Measurements from ENCODE around the gene TECPR1.
"Not testable (repeated sequence)": the region's sequence is repeated elsewhere in the genome, so short reads cannot be mapped to it uniquely, and the experiment has no call there.

The TECPR1 gene

DNA sequence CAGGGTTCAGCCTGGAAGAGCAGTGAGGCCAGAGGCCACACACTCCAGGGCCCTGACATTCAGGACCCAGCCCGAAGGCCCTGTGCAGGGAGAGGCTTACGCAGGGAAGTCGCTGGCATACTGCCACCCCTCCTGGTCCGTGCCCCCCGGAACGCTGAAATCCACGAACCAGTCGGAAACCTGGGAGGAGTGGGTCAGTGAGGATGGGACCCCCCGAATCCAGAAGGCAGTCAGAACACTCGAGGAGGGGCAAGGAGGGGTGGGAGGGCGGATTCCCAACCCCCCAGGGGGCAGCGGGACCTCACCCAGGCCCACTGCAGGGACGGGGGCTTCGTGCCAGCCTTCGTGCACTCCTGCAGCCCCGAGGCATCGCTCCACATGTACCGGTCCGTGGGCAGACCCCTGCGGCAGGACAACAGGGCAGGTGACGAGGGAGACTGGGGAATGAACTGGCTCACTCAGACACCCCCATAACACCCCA is 27.3 kb downstream of the TECPR1 start:
- DNase-seq (ENCODE audit: low read depth in 2 of 2) = no peak

DNA sequence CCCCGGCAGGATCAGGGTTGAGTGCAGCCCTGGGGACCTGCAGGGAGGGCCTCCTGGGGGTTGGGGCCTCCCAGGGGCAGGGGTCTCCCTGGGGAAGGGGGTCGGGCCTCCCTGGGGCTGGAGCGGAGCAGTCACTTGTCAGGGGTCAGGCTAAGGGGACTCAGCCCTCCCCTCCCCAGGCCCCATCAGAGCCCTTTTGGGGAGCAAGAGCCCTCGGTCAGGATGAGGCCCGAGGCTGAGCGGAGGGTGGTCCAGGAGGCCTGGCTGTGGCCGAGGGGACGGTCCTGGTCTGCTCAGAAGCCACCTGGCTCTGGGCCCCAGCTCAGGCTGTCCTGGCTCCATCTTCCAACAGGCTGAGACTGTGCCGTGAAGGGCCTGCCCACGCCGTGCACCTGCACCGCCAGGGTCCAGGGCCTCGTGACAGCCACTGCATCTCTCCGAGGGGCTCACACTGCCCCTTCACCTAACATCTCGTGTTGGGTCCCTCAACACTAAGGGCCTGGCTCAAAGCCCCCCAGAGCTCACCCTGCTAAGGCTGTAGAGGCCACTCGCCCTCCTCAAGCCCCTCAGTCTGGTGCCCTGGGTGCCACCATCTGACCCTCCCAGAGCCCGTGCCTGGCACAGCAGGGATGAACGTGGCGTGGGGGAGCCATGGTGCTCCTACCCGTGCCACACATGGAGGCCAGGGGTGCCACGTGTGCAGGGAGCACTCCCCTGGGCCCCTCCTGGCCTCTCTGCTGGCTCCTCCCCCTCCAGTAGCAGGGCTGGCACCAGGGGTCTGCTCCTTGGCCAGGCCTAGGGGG is 27.9 kb downstream of the TECPR1 start:
- DNase-seq (ENCODE audit: low read depth in 2 of 2) = no peak

DNA sequence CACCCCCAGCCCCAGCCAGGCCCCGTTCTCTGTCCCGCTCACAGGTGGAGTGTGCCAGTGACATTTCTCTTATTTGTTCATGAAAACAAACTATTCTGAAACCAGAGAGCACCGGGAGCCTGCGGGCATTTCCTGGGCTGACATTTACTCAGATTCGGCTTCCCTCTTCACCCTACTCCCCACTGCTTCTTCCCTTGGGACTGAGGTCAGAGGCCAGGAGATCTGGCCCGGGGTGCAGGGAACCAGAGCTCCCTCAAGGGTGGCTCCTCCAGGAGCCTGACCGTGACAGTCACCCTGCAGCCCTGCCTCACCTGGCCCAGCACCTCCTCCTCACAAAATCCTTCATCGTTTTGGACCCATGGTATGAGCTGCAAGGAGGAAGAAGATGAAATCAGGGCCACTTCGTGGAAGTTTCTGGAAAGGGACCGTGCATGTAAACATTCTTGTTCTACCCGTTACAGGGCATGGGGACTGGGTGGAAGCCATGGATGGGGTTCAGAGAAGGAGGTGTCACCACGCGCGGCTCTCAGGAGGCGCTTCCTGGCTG is 28.6 kb downstream of the TECPR1 start:
- DNase-seq (ENCODE audit: low read depth in 2 of 2) = no peak

DNA sequence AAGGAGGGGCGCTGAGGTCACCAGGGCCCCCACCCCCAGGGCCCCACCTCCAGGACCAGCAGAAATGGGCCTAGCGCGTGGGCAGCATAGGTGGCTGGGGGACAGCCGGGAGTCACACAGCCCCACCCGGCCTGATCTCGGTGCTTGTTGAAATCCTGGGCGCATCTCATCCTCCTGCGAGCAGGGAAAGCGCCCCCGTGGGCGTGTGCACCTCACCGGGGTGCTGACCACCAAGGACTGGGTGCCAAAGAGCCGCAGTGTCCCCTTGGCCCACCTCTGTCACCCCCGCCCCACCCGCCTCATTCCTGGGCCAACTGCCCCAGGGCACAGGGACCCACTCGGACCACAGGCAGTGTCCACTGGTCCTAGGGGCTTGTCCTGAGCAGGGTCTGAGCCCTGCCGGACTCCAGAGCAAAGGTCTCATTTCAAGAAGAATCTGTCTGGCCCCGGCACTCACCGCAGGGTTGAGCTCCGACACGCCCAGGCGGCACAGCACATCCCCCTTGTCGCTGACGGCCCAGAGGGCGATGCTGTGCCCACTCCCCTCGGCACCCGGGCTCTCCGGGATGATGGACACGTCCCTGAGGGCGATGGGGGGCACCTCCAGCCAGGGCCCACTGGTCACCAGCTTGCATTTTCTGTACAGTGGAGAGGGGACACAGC is 29.4 kb downstream of the TECPR1 start:
- DNase-seq (ENCODE audit: low read depth in 2 of 2) = no peak

DNA sequence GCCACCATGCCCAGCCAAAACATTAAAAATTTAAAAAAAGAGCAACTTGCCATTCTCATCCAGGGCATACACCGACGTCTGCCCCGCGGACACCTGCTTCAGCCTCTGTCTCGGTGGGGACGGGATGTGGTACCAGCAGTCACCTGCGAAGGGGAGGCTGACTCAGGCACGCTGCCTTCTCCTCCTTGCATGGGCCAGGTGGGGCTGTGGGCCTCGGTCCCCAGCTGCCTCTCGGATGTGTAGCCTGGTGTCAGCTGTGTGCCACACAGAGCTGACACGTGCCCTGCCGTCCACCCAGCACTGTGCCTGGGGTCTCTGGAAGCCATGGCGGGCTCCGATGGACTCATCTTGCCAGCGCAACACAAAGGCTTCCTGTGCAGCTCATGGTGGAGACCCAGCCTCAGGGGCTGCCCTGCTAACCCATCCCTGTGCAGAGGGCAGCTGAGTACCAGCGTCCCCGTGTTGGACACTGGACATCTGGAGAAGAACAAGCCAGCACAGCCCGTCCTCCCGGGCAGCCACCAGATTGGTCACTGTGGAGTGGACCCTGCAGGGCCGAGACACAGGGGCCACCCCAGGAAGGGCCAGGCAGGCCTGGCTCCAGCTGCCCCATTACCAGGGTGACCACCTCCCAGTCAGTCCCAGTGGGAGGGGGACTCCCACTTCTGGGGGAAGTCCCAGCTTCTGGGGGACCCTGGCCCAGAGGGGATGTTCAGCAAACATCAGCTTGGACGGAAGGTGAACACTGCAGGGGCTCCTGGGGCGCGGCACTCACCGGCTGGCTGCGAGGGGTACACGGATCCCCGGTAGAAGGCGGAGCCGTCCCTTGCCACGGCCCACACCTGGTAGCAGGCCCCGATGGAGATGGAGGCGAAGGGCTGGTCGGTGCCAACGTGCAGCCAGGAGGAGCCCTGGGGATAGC is 30.2 kb downstream of the TECPR1 start:
- DNase-seq (ENCODE audit: low read depth in 2 of 2) = no peak

DNA sequence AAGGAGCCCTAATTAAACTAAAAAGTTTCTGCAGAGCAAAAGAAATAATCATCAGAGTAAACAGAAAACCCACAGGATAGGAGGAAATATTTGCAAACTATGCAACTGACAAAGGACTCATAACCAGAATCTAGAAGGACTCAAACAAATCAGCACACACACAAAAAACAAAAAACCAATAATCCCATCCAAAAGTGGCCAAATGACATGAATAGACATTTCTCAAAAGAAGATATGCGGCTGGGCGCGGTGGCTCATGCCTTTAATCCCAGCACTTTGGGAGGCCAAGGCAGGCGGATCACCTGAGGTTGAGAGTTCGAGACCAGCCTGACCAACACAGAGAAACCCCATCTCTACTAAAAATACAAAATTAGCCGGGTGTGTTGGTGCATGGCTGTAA is 32.6 kb downstream of the TECPR1 start:
- DNase-seq (ENCODE audit: low read depth in 2 of 2) = not testable (repeated sequence)

DNA sequence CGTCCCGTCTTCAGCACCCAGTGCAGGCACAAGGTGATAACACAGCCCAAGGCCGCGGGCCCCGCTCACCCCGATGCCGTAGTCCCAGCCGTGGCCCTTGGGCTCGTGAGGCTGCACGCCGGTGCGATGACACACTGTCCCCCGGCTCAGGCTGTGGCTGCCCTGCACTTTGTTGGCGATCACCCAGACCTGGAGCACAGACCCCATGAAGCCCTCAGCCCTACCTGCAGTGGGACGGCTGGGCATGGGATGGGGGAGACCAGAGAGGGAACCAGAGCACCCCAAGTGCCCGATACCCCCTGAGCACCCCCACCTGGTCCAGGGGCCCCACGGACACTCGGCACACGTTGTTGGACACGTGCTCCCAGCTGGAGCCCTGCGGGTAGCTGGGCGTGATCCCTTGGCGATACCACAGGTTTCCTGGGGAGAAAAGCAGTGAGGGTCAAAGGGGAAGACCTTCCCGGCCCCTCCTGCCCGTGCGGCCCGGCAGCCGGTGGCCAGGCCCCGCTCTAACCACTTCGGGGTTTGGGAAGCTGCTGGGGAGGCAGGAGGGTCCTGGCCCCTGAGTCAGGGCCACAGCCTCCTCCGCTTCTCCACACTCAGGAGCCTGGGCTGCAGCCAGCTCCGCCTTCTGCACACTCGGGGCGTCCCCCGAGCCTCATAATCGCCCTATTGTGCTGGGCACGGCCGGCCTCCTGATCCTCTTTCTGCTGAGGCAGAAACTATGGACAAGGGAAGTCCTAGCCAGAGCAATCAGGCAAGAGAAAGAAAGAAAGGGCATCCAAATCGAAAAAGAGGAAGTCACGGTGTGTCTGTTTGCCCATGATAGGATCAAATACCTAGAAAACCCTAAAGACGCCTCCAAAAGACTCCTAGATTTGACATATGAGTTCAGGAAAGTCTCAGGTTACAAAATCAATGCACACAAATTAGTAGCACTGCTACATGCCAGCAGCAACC is 34.1 kb downstream of the TECPR1 start:
- DNase-seq (ENCODE audit: low read depth in 2 of 2) = no peak

DNA sequence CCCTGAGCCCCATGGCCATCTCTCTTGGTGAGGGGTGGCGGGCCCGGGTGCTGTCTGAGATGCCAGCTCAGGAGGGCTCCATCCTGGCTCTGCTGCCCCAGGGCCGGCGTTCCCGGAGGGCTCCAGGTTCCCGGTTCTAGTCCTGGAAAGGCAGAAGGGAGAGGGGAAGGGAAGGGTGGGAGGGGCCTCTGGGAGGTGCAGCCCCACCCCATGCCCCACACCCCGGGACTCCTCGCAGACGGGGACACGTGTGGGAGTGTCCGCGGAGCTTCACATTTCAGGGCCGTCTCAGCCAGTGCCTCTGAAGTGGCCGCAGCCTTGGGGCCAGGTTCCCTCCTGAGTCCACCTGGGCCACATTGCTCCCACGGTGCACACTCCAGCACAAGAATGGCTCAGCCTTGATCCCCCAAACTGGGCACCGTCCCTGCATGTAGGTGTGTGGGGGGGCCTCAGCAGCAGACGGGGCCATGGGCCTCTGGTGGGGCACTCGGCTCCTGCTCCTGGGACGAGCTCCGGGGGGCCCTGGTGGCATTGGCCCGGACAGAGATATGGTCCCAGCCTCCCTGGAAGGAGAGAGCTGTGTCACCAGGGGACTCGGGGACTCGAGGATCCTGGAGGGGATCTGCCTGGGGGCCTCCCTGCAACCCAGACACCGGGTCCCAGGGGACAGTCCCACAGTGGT is 35.0 kb downstream of the TECPR1 start:
- no peak for DNase-seq (ENCODE audit: low read depth in 2 of 2)

DNA sequence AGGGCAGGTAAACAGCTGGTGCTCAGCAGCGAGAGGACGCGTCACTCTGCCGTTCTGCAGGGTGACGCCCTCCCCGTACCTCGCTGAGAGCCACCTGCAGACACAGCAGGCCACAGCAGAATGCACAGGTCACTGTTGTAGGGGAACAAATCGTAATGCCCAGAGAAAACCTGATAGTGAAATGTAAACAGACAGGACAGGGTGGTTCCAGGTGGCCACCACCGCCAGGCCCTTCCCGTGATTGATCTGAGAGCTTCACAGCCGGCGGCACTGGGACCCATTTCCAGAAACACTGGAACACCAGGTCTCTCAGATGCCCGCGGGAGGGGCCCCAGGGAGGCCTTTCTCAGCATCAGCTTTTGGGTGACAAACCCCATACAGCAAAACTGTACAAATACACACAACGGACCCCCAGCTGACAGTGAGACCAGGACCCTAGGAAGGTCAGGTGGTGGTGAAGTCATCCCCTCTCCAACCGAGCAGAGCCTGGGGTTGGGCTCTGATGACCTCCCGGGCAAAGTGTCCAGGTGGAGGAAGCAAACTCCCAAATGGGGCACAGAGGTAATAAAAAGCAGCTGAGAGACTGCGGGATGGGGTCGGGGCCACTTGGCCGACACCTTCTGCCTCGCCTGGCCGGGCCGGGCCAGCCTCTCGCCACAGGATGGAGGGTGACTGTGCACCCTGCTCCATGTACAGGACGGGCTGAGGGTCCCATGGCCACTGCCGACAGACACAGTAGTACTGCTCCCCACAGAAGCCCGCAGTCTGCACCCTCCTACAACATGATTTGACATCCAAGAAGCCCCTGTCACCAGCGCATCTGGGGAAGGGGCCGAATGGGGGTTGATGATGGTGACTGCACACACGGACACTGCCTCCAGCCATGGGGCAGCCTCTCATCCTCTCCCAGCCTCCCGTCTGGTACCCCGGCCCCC is 36.2 kb downstream of the TECPR1 start:
- DNase-seq (ENCODE audit: low read depth in 2 of 2) = no peak

DNA sequence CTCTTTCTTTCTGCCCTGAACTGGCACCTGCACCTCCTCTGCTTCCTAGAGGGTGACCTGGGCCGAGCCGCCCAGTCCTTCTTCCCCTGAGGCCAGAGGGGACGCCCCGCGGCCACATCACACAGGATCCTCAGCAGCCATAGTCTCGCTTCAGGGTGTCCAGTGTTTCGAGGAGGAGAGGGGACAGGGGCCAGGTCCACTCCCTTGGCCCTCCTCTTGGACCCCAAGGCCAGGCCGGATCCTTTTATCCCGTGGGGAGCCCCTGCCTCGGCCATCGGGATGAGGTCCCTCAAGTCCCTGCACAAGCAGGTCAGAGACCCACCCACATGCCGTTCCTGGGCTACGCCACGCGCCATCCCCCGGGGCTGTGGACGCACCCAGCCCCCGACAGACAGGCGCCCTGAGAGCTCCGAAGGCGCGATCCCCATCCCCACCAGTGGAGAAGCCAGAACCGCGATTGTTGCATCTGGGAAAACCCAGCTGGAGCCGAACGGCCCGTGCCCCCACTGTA is 37.2 kb downstream of the TECPR1 start:
- no peak for DNase-seq (ENCODE audit: low read depth in 2 of 2)

DNA sequence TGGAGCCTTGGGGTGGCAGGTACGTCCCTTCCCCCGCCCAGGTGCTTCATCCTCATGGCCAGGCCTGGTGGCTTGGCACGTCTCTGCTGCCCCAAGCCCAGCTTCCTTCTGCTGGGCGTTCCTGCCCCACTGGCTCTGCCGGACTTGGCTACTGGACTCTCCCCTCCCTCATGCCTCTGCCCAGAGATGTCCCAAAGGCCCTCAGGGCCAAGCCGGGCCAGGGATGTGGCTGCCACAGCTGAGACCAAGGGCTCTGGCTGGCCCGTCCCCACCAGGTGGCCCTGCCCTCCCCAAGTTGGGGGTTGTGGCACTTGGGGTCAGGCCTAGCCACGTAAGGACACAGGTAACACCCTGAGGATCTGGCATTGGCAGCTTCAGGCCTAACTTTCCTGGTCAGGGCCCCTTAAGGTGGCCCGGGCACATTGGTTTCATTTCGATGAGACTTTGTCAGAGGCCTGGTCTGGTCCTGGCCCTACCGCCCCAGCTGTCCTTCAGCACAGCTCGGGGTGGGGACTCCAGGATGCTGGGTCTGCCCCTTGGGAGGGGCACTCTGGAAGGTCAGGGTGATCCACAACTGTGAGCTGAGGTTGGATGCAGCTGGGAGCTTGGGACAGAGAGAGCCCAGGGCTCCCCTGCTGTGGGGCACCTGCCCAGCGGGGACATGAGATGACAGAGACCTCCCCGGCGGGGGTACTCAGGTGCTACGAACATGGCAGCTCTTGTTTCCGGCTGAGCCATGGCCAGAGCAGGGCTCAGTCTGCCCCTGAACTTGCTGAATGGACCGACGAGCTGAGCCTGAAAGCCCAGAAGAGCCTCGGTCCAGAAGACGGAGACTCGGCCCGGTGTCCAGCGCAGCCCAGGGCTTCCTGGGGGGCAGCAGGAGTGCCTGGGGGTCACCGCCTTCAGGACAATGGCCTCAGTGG is 37.9 kb downstream of the TECPR1 start:
- no peak for DNase-seq (ENCODE audit: low read depth in 2 of 2)

DNA sequence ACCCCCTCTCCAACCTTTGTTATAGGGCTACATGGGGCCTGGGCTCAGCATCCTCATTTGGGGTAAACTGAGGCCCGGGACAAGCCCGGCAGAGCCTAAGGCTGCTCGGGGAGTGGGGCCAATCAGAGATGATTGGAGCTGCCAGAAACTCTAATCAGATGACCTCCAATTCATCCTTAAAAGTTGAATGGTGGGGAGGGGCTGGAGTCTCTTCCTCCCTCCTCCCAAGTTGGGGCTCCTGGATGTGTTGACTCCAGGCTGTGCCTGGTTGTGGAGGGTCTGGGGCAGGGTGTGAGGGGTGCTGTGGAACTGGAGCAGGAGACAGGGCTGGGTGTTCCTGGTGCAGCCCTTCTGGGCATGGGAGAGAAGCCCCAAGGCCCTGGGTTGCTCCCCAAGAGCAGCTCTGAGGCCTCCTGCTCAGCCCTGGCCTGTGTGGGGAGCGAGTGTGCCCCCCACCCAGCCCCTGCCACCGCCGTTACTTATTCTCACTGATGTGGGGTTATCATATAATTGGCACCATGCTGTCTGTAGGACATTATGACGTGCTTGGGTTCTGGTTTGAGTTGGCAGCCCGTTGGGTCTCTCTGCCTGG is 38.6 kb downstream of the TECPR1 start:
- DNase-seq (ENCODE audit: low read depth in 2 of 2) = no peak

DNA sequence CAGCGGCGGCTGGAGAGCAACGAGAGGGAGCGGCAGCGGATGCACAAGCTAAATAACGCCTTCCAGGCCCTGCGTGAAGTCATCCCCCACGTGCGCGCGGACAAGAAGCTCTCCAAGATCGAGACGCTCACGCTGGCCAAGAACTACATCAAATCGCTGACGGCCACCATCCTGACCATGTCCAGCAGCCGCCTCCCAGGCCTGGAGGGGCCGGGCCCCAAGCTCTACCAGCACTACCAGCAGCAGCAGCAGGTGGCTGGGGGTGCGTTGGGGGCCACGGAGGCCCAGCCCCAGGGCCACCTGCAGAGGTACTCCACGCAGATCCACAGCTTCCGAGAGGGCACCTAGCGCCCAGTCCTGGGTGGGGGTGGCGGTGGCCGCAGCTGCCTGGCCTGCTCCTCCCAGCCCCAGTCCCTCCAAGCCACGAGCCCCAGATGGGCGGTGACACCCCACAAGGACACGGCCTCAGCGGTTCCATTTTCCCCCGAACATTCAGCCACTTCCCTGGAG is 39.4 kb downstream of the TECPR1 start:
- no peak for DNase-seq (ENCODE audit: low read depth in 2 of 2)

DNA sequence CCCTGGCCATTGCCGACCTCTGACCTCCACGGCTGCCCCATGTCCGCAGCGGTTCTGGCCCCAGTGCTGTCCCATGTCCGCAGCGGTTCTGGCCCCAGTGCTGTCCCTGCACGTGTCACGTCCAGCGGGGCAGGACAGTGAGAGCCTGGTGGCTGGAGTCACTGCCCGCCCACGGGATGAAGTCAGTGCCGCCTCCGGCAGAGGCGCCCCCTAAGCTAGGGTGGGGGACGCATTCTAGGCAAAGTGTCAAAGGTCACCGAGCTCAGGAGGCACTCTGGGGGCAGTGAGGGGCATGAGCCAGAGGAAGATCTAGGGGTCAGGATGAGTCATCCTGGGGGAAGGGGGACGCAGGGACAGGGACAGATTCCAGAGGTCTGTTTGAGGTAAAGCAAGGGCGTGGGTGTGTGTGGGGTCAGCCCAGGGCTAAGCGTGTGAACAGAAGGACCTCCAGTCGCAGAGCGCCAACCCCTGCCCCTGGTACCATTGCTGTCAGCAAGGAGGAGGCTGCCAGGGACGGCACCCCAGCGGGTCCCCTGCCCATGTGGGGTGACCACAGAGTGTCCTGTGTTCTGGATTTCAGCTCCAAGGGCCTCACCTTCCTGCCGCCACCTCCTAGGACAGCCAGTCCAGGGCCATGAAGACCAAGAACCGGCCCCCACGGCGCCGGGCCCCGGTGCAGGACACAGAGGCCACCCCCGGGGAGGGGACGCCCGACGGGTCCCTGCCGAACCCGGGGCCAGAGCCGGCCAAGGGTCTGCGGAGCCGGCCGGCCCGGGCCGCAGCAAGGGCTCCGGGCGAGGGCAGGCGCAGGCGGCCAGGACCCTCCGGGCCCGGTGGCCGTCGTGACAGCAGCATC is 40.1 kb downstream of the TECPR1 start:
- DNase-seq (ENCODE audit: low read depth in 2 of 2) = no peak

DNA sequence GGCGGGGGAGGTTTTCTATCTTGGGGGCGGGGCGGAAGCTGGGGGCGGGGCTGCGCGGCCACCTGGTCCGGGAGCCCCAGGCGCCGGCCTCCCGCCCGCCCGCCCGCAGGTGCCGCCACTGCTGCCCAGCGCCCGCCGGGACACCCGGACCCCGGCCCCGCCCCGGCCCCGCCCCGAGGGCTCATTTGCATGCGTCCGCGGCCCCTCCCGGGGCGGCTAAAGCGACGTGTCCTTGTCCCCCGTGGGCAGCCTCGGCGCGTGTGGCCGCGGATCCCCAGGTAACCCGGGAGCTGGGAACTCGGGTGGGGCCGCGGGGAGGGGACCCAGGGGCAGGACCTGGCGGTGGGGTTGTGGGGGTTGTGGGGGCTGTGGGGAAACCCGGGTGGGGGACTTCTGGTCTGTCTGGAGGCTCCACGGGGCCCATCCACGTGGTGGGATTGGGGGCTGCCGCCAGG is 40.8 kb downstream of the TECPR1 start, which contains the start of gene BHLHA15:
Gene BHLHA15 (plus strand): TSS at position 219 of the 455 bp plus-strand sequence. CDS start 871 bp downstream, outside the sequence.
- no peak for DNase-seq (ENCODE audit: low read depth in 2 of 2)
